Gastroesophageal sphincter (tissue), 4 donors: ENCODE results near the gene ZDHHC16. TPM values are rescaled to one million over a fixed set of nuclear protein-coding genes. Genes with fewer than 3 reads are reported as not detected.

Source experiments
- ATAC-seq: fragments of 150-250 bp; one replicate; pipeline ENCODE4 v1.9.1; 2016; ENCODE audit warnings: mild to moderate bottlenecking, moderate library complexity
- H3K27ac ChIP-seq, 4 donors: fragments of 200-600 bp; sonication (generic) in 3 of 4; 1 replicate in 3 of 4; 2 replicates in 1 of 4; pipeline ENCODE4 v1.5.1; 2016 to 2019
- H3K27me3 ChIP-seq: fragments of 200-600 bp; sonication (generic); one replicate; pipeline ENCODE4 v1.5.1; 2019
- H3K36me3 ChIP-seq, 2 donors: fragments of 200-600 bp; sonication (generic); one replicate each; pipeline ENCODE4 v1.5.1; 2019; ENCODE audit warnings: control low read depth in 1 of 2
- H3K4me1 ChIP-seq, 3 donors: fragments of 200-600 bp; sonication (generic); 1 replicate in 2 of 3; 2 replicates in 1 of 3; pipeline ENCODE4 v1.5.1; 2016 to 2019; ENCODE audit warnings: control low read depth in 2 of 3
- H3K4me3 ChIP-seq, 2 donors: fragments of 200-600 bp; sonication (generic); one replicate each; pipeline ENCODE4 v1.5.1; 2019; ENCODE audit warnings: mild to moderate bottlenecking in 1 of 2, moderate library complexity in 1 of 2
- H3K9me3 ChIP-seq, 3 donors: fragments of 200-600 bp; sonication (generic); one replicate each; pipeline ENCODE4 v1.5.1; 2017 to 2019; ENCODE audit warnings: control low read depth in 2 of 3
- EP300 ChIP-seq: sonication (generic); formaldehyde crosslinking; IDR thresholded peaks from one replicate; pipeline ENCODE4 v1.6.1; 2017; ENCODE audit warnings: antibody characterized with exemption, mild to moderate bottlenecking
- POLR2A ChIP-seq, 2 donors: fragments of 450-650 bp; IDR thresholded peaks; one replicate each; pipeline ENCODE4 v1.6.1; 2017; ENCODE audit warnings: antibody characterized with exemption in 2 of 2, mild to moderate bottlenecking in 2 of 2, moderate library complexity in 1 of 2
- POLR2AphosphoS5 ChIP-seq: sonication (generic); formaldehyde crosslinking; IDR thresholded peaks from one replicate; pipeline ENCODE4 v1.6.1; 2017; ENCODE audit warnings: antibody characterized with exemption
- WGBS, 2 donors: methylation state at CpG; one replicate each; pipeline ENCODE4 v1.1.5; 2018; ENCODE audit warnings: low coverage in 1 of 2; 5-methylcytosine and 5-hydroxymethylcytosine counted together
- total RNA-seq, 4 donors: library from RNA; depleted of rRNA; stranded (reverse); fragments of >200 nt; gene quantifications; one replicate each; pipeline ENCODE4 v1.1.0, GENCODE V29; 2016
- TF ChIP-seq, protein P1 (sequence below), 4 experiments: fragments of 200-600 bp in 2 of 4; fragments of 450-650 bp in 2 of 4; sonication (generic) in 1 of 4; IDR thresholded peaks; one replicate each; pipeline ENCODE4 v1.5.1; 2017 to 2019; ENCODE audit warnings: antibody characterized with exemption in 4 of 4, mild to moderate bottlenecking in 2 of 4, moderate library complexity in 2 of 4

The ZDHHC16 gene
- total RNA-seq, 4 donors from 2014 or later: 22.3 to 31.6 (median 25.3) TPM

DNA sequence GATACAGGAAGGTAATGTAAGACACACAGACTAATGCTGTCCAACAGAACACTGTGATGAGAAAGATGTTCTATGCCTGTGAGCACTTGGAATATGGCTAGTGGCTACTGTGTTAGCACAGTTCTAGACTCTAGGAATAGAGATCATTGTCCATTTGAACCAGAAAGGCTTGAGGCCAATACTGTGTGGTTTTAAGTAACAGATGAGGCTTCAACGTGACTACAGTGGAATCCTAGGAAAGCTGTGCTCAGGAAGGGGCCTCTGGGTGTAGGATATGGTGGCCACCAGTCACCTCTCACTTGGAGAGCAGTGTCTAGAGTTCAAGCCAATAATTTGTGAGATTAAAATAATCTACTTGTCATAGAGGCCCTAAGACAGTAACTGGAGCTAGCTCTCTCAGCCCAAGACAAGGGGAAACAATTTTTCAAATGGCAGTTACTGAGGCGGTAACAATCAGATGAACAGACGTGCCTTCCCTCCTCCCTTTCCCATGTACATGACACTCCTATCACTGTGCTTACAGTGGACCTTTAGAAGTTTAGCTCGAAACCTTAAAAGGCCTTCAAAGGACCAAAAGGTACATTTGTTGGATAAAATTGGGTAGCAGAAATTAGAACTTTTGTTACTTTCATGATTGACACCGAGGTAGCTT is 10.2 kb downstream of the ZDHHC16 start:
- H3K27ac ChIP-seq: peak overlapping the region in 1 of 4 donors; percentile 53
- peaks cover 0 to 37% (median 0%) of the 10 kb centered on the region in 3 donors for H3K4me1 ChIP-seq
- ATAC-seq: no peak
- peaks cover 0 to 91% of the 10 kb centered on the region in 2 donors for H3K36me3 ChIP-seq
- H3K27me3 ChIP-seq: no peaks in the 10 kb centered on the region
- no peaks in the 10 kb centered on the region for H3K9me3 ChIP-seq
- H3K4me3 ChIP-seq: no peak overlapping the region
- WGBS, 2 donors: 60 to 62% methylated on average over 5 of the region's 5 CpGs
- TF ChIP-seq POLR2AphosphoS5 (no peak), EP300 (no peak), POLR2A (IDR thresholded peaks at IDR 0.05) (no peak)
- TF ChIP-seq, protein P1, sequence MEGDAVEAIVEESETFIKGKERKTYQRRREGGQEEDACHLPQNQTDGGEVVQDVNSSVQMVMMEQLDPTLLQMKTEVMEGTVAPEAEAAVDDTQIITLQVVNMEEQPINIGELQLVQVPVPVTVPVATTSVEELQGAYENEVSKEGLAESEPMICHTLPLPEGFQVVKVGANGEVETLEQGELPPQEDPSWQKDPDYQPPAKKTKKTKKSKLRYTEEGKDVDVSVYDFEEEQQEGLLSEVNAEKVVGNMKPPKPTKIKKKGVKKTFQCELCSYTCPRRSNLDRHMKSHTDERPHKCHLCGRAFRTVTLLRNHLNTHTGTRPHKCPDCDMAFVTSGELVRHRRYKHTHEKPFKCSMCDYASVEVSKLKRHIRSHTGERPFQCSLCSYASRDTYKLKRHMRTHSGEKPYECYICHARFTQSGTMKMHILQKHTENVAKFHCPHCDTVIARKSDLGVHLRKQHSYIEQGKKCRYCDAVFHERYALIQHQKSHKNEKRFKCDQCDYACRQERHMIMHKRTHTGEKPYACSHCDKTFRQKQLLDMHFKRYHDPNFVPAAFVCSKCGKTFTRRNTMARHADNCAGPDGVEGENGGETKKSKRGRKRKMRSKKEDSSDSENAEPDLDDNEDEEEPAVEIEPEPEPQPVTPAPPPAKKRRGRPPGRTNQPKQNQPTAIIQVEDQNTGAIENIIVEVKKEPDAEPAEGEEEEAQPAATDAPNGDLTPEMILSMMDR (IDR thresholded peaks at IDR 0.05): no peak

DNA sequence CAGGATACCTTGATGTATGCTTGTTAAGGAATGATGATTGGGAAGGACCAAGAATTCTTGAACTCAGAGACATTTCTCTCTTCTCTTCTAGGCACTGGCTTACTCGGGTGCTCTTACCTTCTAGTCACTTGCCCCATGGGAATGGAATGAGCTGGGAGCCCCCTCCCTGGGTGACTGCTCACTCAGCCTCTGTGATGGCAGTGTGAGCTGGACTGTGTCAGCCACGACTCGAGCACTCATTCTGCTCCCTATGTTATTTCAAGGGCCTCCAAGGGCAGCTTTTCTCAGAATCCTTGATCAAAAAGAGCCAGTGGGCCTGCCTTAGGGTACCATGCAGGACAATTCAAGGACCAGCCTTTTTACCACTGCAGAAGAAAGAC is 10.7 kb downstream of the ZDHHC16 start:
- Histone ChIP-seq H3K9me3 (no peaks in the 10 kb centered on the region), H3K36me3 (peaks cover 0 to 93% of the 10 kb centered on the region in 2 donors), H3K27me3 (no peaks in the 10 kb centered on the region), H3K4me3 (no peak overlapping the region), H3K4me1 (peaks cover 0 to 33% (median 0%) of the 10 kb centered on the region in 3 donors), H3K27ac (no peak overlapping the region)
- ATAC-seq: no peak
- 60 to 77% methylated on average over 1 to 3 of the region's 3 CpGs for WGBS, 2 donors
- TF ChIP-seq POLR2AphosphoS5 (no peak), POLR2A (IDR thresholded peaks at IDR 0.05) (no peak), EP300 (no peak)
- TF ChIP-seq, protein P1 (IDR thresholded peaks at IDR 0.05): no peak

DNA sequence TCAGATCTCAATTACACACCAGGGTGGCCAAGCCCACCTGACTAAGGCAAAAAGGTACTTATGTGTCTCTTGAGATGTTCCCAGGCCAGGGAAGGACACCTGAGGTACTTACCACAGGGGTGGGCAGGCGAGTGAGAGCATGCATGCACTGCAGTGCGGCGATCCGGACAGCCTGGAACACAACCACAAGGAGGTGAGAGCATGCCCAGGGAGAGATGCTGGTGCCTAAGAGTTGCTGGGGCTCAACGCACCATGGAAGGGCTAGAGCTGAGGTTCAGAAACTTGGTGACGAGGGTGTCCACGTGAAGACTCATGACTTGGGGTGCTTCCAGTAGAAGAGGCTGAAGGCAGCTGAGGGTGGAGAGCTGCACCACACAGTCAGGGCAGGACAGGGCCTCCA is 13.1 kb downstream of the ZDHHC16 start:
- 82 to 91% methylated on average over 3 to 6 of the region's 7 CpGs for WGBS, 2 donors
- no peak for TF ChIP-seq EP300
- TF ChIP-seq, protein P1 (IDR thresholded peaks at IDR 0.05): no peak
- no peak for TF ChIP-seq POLR2AphosphoS5
- TF ChIP-seq POLR2A (IDR thresholded peaks at IDR 0.05): no peak
- Histone ChIP-seq H3K4me1 (peaks cover 0 to 21% (median 0%) of the 10 kb centered on the region in 3 donors), H3K9me3 (no peaks in the 10 kb centered on the region), H3K36me3 (peaks cover 0 to 93% of the 10 kb centered on the region in 2 donors), H3K4me3 (no peak overlapping the region), H3K27ac (no peak overlapping the region), H3K27me3 (no peaks in the 10 kb centered on the region)
- ATAC-seq: no peak

DNA sequence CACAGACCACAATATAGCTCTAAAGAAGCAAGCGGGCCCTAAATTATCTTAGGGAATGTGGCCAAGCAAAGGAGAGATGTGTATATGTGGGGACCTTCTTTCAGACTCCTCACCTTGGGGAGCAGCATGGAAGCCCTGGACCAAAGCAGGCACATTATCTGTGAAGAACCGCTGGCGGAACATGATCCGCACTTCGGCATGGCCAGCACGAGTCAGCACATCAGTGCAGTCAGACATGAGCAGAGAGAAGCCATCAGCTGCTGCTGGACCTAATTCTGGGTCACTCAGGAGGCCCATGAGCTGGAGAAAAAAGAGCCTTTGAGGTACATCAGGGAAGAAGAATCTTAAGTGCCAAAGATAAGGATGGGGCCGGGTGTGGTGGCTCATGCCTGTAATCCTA is 14.0 kb downstream of the ZDHHC16 start:
- H3K36me3 ChIP-seq: peaks cover 0 to 100% of the 10 kb centered on the region in 2 donors

More for the DNA sequence above, 14.0 kb downstream of the ZDHHC16 start:
- Histone ChIP-seq H3K27me3 (no peaks in the 10 kb centered on the region), H3K4me1 (peaks cover 0 to 16% (median 0%) of the 10 kb centered on the region in 3 donors), H3K9me3 (no peaks in the 10 kb centered on the region), H3K27ac (no peak overlapping the region), H3K4me3 (no peak overlapping the region)
- no peak for TF ChIP-seq EP300
- no peak for TF ChIP-seq POLR2A (IDR thresholded peaks at IDR 0.05)
- no peak for TF ChIP-seq POLR2AphosphoS5
- TF ChIP-seq, protein P1 (IDR thresholded peaks at IDR 0.05): no peak
- WGBS, 2 donors: 81% methylated on average over 5 to 6 of the region's 7 CpGs
- no peak for ATAC-seq
